GM03348 (cell line): ENCODE data around the gene RNF14.

ENCODE experiments used
- DNase-seq: peaks from one replicate; pipeline ENCODE4 v3.0.0; 2012; ENCODE audit warnings: low spot score

Gene RNF14

DNA sequence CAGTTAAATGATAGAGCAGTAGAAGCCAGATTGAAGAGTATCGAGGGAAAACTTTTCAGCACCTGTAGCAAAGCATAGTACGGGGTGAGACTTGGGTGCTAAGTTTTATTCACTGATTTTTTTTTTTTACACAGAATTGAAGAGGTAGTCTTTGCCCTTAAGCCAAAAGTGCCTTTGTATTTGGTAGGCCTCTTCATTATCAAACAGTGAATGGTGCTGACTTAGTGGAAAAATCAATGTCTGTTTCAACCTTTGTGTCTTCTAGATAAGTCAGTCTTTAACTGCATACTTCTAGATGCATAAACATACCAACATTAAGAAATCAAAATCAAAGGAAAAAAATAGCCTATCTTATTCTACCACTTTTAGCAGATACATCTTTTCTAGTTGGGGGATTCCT lies 13.7 kb downstream of the RNF14 start:
- DNase-seq: no peak

DNA sequence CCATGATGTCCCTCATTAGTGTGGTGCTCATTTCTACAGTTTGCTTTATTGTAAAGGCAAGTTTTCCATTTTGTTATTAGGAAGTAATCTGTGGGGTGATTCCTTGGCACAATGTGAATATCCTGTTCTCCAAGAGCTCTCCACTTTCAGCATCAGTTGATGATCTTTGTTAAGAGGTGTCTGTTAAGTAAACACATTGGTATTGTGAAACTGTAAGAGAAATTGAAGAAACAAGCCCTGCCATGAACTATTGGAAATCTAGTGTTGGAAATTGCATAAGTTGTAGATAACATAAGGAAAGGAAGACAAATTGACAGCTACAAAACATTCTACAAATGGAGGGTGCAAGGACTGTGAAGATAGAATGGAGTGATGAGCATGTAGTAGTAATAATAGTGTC lies 17.2 kb downstream of the RNF14 start:
- no peak for DNase-seq

DNA sequence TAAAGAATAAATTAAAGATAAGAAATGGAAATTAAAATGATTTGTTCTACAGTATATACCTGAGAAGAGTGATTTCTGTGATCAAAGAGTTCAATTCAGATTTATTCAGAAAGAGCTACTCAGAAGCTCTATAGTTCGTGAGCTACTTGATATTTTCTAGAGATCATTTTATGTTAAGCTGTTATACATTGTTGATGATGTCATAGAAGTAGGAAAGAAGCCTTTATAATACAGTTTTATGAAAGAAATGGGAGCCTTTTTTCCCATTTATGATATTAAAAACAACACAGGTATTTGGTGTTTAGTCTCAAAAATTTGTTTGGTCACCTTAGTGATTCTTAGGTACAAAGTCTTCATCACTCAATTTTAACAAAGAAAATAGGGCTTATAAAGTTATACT lies 20.8 kb downstream of the RNF14 start:
- no peak for DNase-seq

DNA sequence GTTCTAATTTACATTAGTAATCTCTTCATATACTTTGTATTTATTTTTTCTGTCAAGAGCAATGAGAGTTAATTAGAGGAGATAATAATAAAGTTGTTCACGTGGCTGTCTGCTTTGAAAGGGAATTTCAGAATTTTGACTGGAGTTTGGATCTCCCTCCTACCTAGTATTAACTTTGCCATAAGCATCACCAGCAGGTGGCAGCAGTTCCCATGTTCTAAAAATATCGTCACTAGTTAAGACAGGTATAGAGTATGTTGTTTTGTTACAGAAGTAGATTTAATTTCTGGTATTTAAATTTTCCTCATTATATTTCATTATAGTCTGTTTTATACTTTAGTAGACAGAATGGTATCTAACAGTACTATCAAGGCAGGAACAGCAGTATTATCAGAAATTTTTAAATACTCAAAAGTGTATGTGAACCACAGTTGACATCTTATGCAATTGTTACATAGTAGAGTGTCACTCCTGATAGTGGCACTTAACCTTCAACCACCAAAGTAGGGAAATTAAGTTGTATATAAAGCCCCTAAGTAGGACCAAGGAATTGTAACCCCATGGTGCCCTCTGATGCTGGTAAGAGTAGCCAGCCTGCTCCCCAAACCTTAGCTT lies 23.6 kb downstream of the RNF14 start:
- peak; percentile 68 for DNase-seq

DNA sequence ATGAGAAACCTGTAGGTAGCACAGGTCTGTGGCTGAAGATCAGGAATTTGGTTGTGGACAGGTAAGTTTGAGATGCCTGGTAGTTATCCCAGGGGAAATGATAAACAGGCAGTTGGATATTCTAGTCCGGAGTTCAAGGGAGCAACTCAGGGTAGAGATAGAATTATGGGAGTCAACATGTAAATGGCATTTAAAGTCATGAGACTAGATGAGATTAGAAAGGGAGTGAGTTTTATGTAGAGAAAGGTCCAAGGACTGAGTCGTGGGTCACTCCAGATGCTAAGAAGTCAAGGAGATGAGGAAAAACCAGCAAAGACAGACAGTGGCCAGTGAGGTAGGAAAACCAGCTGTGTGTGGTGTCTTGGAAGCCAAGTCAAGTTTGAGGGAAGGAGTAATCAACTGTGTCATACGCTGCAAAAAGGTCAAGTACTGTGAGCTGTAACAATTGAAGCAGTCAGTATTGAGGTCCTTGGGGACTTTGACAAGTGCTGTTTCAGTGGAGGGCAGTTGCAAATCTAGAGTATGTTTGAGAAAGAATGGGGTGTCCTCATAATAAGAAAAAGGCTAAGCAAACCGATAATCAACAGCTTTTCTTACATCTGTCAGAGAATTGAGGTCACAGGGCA lies 25.7 kb downstream of the RNF14 start:
- no peak for DNase-seq

DNA sequence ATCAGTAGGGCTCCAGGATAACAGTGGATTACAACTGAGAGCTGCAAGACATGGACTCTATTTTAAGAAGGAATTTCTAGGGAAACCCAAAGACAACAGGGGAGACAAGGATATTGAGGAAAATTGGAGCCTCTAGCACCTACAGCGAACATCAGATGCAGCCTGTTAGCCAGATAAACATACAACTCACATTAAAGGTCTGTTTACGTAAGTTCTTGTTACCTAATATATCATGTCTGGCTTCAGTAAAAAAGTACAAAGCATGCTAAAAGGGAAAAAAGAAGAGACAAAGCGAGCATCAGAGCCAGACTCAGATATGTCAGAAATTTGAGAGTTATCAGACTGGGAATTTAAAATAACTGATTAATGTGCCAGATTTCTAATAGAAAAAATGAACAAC lies 26.8 kb downstream of the RNF14 start:
- DNase-seq: no peak

DNA sequence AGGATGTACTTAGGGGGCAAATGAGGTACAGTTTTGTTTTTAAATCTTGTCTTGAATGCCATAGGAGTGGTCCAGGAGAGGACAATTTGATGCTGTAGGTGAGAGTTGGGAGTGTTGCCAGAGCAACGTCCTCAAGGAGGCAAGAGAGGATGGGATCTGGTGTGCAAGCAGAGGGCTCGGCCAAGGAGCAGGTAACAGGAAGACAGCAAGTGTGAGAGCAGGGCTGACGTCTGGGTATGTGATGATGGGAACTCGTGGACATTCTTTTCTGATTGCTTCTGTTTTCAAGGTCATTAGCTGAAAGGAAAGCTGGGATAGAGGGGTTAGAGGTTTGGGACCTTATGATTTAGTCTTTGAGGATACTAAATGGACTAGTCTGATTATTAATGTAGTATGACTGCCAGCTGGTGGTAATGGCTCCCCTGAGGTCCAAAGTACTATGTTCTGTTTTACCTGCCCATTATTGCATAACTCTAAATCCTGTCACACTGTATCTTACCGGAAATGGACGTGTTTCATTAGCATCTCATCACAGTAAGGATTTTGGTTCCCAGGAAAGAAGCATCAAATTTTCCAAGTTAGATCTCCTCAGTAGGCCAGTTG lies 28.6 kb downstream of the RNF14 start:
- no peak for DNase-seq

DNA sequence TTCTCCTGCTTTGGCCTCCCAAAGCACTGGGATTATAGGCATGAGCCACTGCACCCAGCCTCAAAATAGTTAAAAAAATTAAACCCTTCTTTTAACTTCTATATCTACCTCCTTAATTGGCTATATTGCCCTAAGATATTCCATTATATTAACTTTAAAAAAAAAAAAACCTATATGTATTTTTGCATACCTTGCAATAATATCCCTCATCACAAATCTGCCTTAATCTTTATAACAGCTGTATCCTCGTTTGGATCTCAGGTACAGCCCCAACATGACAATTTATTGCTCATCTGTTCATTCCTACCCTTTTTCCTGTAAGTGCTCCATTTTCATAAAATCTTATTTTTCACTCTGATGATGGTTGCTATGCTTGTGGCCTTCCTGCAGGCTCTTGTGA lies 31.3 kb downstream of the RNF14 start:
- no peak for DNase-seq

DNA sequence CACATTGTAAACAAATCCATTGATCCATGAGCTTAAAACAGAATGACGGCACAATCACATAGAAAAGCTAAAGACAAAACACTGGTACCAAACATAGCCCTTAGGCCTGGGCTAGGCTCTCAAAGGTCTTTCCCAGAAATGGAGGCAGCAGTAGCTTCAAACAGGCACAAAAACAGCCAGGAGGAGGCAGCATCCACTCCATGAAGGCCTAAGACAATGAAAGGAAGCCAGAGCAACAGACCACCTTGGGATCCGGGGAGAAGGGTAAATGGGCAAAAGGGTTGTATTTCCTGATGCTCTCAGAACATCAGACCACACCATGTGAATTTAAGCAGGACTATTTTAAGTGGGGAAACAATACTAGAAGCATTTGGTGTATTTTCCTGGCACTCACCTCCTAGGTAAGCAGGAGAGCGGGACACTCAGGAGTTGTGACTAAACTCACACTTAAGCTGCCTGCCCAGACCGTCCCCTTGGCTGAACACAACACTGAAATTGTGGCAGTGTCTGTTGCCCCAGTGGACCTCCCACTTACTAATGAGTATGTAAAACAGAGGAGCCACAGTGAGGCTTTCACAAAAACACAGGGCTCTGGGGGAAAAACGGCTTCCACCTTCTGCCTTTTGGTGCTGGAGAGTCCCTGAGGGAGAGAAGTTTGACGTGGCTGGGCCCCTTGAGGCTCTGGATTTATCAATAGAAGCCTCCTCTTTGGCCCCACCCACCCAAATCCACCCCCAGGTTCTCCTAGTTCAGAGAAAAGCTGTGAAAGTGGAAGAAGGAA lies 32.0 kb downstream of the RNF14 start:
- no peak for DNase-seq

DNA sequence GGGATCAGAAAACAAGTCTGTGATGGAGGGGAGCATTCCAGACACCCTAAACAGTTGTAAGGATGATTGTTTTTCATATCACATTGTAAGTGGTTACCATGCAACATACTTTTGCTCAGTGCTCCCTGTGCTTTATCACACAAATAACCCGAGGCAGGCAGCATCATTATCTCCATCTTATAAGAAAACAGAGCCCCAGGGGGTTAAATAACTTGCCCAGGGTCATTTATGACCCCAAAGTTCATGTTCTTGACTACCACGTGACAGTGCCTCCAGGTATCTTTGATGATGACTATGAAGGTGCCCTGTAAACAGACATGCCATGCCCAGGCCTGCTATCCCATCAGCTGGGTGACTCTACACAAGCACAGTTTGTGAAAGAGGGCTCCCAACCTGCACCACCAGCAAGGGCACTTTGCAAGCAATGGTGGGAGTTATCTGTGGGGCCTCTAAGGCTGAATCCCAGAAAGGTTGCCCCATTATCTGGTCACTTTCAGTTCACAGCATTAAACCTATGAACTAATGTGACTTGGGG lies 34.4 kb downstream of the RNF14 start:
- DNase-seq: no peak

DNA sequence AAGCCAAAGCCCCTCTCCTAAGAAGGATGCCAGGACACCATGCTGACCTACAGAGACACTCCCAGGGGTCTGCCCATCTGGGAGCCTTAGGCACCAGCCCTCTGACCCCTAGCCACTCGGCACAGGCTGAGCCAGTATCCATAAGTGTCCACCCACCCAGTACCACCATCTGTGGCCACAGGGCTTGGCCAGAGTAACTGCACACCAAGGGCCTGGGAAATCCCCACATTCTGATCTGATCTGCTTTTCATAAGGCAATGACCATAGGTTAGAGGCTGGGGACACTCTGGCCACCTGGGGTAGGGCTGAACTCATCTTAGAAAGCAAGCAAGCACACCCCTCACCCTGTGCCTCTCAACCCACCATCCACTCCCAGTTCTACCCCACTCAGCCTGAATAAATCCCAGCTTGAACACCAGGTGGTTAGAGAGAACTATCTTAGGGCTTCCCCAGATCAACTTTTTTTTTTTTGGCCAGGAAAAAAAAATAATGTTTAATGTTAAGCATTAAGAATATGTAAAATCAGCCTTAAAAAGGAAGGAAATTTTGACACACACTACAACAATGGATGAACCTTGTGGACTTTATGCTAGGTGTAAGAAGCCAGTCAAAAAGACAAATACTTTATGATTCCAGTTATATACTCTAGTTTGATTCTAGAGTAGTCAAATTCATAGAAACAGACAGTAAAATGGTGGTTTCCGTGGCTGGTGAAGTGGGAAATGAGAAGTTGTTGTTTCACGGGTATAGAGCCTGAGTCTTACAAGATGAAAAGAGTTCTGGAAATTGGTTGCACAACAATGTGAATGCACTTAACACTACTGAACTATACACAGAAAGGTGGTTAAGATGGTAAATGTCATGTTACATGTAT lies 37.7 kb downstream of the RNF14 start:
- no peak for DNase-seq

DNA sequence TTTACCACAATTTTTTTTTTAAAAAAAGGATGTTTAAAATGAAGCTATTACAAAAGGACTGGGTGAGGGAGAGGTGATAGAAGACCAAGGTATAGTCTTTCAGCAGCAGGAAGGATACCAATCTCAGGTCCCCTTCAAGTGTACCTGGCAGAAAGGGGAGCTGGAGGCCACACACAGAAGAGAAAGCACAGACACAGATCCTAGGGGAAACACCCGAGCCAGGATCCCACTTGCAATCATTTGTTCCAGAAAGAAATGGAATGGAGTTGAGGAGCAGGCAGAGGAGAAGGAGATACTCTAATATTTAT lies 38.3 kb downstream of the RNF14 start:
- DNase-seq: no peak

DNA sequence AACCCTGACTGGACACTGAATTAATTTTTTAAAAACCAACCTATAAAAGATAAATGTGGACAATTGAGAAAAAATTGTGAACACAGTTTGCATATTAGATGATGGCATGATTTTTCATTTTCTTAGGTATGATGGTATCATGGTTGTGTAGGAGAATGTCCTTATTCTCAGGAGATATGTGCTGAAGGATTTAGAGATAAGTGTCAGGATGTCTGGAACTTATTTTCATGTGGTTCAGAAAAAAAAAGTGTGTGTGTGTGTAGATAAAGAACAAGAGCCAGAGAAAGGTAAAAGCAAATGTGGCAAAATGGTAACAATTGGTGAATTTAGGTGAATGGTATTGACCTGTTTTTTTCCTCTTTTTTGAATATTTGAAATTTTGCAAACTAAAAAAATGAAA lies 39.9 kb downstream of the RNF14 start:
- no peak for DNase-seq

DNA sequence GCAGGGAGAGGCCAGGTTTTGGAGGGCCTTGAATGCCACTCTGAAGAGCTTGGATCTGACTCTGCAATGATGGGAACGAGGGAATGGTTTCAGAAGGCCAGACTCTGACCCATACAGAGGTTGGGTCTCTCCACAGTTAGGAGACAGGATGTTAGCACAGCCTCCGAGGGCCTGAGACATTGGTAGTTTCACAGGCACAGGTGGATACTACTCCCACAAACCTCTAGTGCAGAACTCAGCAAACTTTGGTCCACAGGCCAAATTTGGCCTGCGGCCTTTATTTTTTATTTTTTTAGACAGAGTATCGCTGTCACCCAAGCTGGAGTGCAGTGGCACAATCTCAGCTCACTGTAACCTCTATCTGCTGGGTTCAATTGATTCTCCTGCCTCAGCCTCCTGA lies 41.0 kb downstream of the RNF14 start:
- no peak for DNase-seq

DNA sequence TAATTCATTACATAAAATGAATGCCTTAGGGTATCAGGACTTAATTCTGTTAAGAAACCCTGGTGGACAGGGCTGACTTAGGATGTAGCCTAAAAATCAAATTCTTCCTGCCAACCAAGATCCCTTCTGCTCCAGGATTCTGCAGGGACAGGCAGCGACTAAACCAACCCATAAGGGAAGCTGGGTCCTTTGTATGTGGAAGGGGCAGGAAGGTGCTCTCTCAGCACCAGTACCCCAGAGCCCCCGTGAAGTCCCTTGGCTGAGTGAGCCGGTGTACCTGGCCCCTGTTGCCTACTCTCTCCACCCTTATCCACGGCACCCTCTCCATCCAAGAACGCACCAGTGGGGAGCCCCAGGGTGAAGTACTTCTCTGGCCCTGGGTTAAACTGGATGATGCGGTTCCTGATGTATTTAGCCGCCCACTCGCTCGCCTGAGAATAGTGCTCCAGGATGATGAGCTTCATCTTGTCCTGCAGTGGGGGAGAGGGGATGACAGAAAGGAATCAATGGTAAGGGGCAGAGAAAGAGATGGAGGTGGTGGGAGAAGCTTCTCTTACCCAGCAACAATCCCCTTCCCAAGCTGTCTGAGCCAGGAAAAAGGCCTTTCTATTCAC lies 42.8 kb downstream of the RNF14 start:
- no peak for DNase-seq

DNA sequence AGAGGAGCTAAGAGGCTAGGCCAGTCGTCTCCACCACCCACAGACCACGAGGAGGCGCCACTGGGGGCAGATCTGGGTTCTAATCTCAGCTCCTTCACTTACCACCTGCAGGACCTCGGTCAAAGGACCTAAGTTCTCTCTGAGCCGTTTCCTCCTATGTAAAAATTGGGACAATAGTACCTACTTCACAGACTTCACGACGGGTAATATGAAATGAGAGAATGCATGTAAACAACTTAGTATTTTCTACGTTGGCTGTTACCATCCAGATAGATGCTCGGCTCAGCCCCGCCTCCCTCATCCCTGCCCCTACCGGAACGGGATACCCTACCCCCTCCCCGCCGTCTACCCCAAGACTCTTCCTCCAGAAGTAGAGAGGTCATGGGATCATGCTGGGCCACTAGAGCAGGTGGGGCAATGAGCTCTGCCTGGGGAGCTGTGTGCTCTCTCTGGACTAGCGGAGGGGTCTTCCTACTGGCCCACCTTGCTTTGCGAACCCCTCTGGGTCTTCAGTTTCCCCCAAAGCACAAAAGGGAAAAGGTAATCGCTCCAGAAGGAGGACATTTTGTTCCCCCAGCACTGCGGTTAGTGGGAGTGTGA lies 43.4 kb downstream of the RNF14 start:
- DNase-seq: peak; percentile 57

DNA sequence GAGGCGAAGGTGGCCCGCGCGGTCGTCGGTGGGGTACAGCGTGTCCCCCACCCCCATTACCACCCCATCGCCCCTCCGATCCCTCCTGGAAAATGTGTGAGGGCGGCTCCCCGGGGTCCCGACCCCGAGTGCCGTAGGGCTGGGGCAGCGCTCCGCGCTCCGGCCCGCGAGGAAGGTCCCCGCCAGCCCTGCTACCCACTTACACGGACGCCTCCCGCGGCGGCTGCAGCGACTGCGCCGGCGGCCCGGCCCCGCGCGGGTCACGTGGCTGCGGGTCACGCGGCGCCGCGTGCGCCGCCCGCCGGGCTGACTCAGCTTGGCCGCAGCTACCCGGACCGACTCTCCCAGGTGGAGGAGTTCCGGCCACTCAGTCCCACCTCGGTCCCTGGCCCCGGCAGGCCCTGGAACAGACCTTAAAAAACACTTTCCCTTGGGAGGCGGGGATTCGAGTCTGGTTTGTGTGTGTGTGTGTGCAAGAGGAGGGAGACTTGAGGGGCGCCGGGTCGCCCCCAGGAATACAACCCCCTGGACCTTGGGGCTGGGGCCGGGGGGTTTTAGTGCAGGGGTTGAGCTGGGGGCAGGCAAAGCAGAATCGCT lies 44.0 kb downstream of the RNF14 start, which contains the start of gene GNPDA1:
GNPDA1 (minus strand) TSS at position 236 of the 597 bp plus-strand sequence. CDS start 992 bp downstream, outside the sequence.
- DNase-seq: peak; percentile 96

DNA sequence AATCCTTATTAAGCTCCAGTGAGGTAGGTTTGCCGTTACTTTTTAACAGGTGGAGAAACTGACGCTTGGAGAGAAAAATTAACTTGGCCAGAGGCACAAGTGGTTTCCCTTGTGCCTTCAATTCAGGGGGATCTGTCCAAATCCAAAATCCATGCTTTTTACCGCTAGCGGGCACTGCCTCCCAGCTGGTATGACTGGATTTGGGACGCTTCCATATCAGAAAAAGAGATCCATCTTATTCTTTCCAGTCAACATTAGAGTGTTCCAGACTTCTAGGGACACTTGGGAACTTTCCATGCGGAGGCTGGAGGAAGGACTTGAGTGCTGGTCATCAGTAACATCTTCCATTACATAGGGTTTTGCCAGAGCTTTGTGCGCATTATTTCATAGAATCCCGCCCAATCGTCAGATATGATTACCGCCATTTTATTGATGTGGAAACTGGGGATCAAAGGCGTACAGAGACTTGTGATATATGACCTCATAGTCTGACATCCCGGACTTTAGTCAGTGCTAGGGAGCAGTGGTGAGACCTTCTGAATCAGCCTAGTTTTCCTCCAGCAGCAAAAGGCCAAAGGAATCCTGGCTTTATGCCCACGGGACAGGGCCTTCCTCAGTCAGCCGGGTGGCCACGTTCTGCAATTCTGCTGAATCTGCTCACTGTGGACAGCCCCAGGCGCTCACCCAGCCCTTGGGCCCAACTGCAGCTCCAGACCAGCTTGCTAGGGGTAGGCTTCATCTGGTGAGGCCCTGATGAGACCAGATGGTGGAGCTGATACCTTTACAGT lies 45.0 kb downstream of the RNF14 start:
- DNase-seq: peak; percentile 42

DNA sequence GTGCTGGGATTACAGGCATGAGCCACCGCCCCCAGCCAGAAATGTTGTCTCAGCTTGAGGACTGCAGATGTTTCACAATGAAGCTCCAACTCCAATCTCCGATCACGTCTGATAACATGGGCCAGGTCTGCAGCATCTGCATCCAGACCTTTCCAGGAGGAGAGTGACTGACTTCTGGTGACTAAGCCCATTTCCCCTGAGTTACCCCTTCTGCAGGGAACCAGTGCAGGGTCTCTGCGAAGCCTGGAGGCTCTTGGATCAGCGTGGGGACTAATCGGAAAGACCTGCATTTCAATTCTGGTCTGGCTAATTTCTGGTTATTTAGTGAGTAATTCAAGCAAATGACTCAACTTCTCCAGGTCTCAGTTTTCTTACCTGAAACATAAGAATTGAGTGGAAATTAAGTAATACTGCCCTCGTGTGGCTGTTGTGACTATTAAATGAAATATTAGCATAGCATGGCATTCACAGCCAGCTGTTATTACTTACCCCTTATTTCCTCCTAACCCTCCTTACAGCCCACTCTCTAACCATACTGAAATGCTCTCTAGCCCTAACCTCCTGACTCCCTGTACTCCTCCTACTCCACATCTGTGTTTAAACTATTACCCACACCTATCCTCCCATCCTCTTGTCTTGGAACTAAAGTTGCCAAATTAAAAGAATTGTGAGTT lies 46.1 kb downstream of the RNF14 start:
- DNase-seq: peak; percentile 55
